AG09319 (cell line): ENCODE data around the gene C15orf61.

Experiments
- DNase-seq: peaks from one replicate; pipeline ENCODE4 v3.0.0-alpha.2; 2010; ENCODE audit warnings: low read depth; ENCODE audit errors: extremely low read depth
- TF ChIP-seq, protein P1 (sequence below): IDR thresholded peaks from 2 replicates; pipeline ENCODE4 v1.5.1; 2011; ENCODE audit warnings: low read depth, mild to moderate bottlenecking, inconsistent platforms, low read length, moderate library complexity

Gene C15orf61

DNA sequence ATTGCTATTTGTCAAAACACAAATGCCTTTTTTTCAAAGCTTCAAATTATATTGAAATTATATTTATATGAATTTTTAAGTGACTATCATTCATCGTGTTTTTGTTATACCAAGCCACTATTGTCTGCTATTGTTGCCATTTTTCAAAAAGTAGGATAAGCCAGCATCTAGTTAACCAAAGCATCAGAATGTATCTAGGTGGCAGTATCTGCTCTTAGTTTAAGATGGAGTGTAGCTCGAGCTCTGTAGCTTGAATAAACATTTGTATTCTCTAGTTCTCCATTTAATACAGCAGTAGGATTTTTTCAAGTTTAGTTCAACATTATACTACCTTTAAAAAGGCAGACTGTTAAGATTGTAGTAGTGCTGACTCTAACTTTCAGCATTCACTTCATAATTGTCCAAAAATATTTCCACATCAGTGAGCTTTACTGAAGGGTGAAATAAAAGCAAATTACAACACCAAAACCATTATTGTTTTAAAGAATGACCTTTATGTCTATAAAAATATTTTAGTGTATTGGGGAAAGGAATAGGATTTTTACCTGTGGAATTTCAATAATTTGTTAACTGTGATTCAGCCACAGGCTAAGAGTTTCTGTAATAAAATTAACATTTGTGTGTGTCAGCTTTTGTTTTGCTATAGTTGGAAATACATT lies 19.6 kb upstream of the C15orf61 start:
- DNase-seq = no peak
- TF ChIP-seq, protein P1, sequence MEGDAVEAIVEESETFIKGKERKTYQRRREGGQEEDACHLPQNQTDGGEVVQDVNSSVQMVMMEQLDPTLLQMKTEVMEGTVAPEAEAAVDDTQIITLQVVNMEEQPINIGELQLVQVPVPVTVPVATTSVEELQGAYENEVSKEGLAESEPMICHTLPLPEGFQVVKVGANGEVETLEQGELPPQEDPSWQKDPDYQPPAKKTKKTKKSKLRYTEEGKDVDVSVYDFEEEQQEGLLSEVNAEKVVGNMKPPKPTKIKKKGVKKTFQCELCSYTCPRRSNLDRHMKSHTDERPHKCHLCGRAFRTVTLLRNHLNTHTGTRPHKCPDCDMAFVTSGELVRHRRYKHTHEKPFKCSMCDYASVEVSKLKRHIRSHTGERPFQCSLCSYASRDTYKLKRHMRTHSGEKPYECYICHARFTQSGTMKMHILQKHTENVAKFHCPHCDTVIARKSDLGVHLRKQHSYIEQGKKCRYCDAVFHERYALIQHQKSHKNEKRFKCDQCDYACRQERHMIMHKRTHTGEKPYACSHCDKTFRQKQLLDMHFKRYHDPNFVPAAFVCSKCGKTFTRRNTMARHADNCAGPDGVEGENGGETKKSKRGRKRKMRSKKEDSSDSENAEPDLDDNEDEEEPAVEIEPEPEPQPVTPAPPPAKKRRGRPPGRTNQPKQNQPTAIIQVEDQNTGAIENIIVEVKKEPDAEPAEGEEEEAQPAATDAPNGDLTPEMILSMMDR = peak; percentile 48

DNA sequence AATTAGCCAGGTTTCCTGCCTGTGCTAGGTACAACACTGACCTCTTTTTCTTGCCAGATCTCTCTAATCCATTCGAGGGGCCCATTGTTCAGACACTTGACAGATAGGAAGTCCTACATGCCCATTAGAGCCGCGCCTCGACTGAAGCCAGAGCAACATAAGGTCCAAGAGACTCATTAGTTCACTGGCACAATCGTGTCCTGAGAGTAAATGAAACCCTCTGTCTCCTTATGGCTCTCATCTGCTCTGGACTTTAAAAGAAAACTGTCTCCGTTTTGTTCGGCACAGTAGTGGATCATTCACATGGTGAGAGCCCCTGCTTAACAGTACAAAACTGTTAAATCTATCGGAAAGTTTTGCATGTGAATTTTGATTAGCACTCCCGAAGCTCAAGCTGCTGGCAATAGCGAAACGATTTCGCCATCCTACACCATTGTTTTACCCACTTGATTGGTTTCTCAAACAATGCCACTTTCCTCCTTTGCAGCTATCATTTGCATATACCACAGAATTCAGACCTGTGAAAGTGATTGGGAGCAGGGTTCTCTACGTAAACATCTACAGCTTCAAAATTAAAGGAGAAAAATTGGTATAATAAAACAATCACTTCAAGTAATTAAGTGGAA lies 19.0 kb upstream of the C15orf61 start:
- no peak for DNase-seq
- TF ChIP-seq, protein P1 = no peak

DNA sequence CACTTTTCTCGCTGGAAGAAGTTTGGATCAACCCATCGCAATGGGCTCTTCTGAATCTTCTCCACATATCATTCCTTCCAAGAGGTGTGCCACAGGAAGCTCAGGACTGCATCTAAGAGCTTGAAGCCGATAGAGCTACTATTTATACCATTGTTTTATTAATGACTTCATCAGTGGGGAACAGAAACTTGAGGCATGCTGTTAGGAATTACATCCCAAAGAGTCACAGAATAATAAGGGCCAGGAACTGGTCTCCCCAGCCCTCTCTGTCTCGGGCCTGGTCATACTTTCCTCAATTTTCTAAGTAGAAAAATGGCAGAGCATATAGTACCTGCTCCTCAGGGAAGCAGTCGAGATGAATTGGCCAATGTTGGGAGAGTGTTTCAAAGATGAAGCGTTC lies 16.9 kb upstream of the C15orf61 start:
- no peak for DNase-seq
- TF ChIP-seq, protein P1 = no peak

DNA sequence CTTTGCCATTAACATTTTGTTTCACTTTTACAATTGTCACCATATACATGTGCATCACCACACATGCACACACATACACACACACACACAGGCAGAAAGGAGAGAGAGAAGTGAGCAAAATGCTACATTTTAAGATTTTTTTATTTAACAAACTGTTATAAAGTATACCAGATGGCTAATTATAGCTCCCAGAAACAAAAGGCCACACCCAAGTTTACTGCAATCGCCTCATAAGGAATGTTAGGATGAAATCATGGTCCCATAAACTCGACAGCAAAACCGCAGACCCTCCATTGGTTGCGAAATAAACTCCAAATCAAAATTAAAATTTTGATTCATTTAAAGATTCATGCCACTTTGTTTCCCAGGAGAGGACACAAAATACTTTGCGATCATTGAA lies 16.1 kb upstream of the C15orf61 start:
- DNase-seq = peak; percentile 75

DNA sequence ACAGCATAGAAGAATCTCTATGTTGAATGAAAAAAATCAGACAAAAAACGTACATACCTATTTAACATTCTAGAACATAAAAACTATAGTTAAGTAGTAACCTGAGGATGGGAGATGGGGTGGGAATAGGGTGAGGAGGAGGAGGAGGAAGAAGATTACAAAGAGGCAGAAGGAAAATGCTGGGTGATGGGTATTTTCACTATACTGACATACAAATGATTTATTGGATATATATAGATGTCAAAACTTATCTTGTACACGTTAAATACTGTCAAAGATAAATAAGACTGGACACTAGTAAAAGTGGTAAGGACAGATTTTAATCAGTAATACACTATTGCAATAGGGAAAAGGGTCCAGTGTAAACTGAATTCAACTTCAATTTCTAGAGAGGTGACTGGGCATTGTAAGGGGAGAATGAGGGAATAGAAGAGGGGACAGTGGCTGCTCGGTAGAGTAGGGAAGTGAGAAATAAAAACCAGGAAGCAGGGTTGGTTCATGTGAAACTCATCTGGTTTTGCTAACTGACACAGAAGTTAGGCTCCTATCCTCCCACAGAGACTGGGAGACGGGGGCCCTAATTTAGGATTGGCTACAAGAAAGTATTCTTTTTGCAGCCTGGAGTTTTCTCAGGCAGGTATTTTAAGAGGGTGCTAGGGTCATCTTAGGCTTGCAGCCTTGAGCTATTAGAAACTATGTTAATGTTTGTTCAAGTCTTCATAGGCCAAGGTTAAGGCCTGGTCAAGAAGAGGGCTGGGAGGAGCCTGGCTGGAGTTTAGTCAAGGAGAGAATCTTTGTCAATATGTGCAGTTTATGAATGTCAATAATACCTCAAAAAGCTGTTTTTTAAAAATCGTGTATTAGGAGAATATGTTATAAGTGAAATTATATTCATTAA lies 15.0 kb upstream of the C15orf61 start:
- TF ChIP-seq, protein P1 = no peak
- no peak for DNase-seq

More for the DNA sequence above, 16.1 kb upstream of the C15orf61 start:
- TF ChIP-seq, protein P1 = no peak

DNA sequence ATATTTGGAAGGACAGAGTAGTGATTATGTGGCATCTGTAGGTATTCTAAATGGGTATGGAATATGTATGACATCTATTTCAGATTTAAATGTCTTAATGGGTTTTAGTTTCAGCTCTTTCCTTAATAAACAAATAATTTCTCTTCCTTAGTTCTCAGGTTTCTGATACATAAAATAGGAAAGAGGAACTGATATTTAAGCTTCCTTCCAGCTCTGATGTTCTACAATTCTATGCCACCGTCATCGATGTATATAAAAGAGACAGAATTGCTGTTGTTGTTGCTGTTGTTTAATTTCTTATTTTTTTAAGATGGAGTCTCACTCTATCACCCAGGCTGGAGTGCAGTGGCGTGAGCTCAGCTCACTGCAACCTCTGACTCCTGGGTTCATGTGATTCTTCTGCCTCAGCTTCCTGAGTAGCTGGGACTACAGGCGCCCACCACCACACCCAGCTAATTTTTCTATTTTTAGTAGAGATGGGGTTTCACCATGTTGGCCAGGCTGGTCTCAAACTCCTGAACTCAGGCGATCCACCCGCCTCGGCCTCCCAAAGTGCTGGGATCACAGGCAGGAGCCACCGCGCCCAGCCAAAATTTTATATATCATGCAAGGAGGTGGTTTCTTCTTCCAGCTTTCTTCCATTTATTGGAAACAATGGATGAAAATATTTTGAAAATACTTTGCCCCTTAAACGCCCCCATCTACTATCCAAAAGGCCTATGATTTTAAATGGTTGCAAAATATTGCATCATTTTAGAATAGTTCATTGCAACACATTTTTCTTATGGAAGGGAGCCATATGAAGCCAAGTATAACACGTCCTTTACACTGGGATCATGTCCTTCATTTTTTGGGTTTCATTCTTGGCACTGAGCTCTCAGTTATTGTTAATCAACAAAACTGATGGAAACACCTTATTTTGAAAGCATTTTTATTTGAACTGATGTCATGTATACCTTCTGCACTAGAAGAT lies 13.9 kb upstream of the C15orf61 start:
- DNase-seq = no peak
- TF ChIP-seq, protein P1 = no peak
